Measurements from ENCODE around the gene ATRN. TPM values are rescaled to one million over a fixed set of nuclear protein-coding genes. Genes with fewer than 3 reads are reported as not detected.

The ATRN gene
- total and polyA plus RNA-seq, 2 donors (not counting 3 experiments of a cell fraction or from before 2014, with no cell fraction given): 32.3 to 33.1 TPM

DNA sequence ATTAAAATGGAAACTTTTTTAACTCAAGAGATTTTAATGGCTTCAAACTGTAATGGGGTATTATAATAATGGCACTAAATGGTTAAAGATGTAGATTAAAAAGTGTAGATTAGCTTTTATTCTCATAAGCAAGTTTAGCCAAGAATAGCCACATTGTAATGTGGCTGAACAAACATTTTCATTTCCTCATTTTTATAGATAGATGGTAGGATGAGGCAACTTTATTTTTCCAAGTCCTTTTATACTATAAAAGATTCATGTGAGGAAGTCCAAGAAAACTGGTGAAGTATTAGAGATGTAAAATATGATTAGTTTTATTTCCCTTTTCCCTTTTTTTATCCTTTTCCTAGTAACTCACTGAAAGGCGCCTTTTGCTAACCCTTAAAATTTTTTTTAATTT is 88.8 kb downstream of the ATRN start:
- Histone ChIP-seq H3K9ac (replicated peaks; ENCODE audit: extremely low read depth, insufficient read depth, low read length) (no peak overlapping the region), H3K27me3 (ENCODE audit: control insufficient read depth in 2 of 2, insufficient read depth in 2 of 2, low read length in 2 of 2) (no peaks in the 10 kb centered on the region), H2AFZ (ENCODE audit: low read depth, low read length) (no peak overlapping the region), H3K79me2 (ENCODE audit: control insufficient read depth, insufficient read depth, low read length) (no peaks in the 10 kb centered on the region), H3K36me3 (ENCODE audit: control insufficient read depth in 2 of 2, extremely low read depth in 1 of 2, insufficient read depth in 2 of 2, low read length in 2 of 2) (no peaks in the 10 kb centered on the region), H4K20me1 (replicated peaks; ENCODE audit: control insufficient read depth, extremely low read depth, insufficient read depth, low read length) (no peaks in the 10 kb centered on the region), H3K4me3 (replicated peaks in 1 of 3; ENCODE audit: insufficient read depth in 1 of 3, low read depth in 1 of 3, low read length in 3 of 3) (no peak overlapping the region), H3K4me2 (ENCODE audit: insufficient read depth, low read length) (no peak overlapping the region), H3K9me3 (replicated peaks; ENCODE audit: control insufficient read depth, insufficient read depth, low read length) (no peaks in the 10 kb centered on the region), H3K9me1 (replicated peaks; ENCODE audit: control insufficient read depth, extremely low read depth, insufficient read depth, low read length) (no peaks in the 10 kb centered on the region), H3K4me1 (ENCODE audit: control insufficient read depth, extremely low read depth, insufficient read depth, low read length) (no peaks in the 10 kb centered on the region), H3K27ac (ENCODE audit: insufficient read depth, low read depth, low read length) (no peak overlapping the region)
- intact Hi-C loops (cut with micrococcal nuclease) (no loop called here), dilution Hi-C loops (cut with MboI; ENCODE audit: extremely low pct_ligation_motif_present, low sequenced_read_pairs) (no loop called here)
- TF ChIP-seq FOS (IDR thresholded peaks at IDR 0.05; ENCODE audit: borderline replicate concordance, insufficient read depth, low read length) (no peak), GATA2 (IDR thresholded peaks at IDR 0.05; ENCODE audit: insufficient read depth, insufficient read length, low read depth, low read length) (no peak), POLR2A (IDR thresholded peaks at IDR 0.05; ENCODE audit: low read depth, low read length) (no peak), EZH2 (IDR thresholded peaks at IDR 0.05; ENCODE audit: borderline replicate concordance, low read depth, low read length, severe bottlenecking) (no peak), POLR2AphosphoS5 (IDR thresholded peaks at IDR 0.05; ENCODE audit: insufficient read depth, low read depth, low read length) (no peak), MYC (IDR thresholded peaks at IDR 0.05; ENCODE audit: low read depth, low read length) (no peak), JUN (IDR thresholded peaks at IDR 0.05; ENCODE audit: borderline replicate concordance, insufficient read depth, insufficient read length, low read depth) (no peak)
- TF ChIP-seq, protein P1, sequence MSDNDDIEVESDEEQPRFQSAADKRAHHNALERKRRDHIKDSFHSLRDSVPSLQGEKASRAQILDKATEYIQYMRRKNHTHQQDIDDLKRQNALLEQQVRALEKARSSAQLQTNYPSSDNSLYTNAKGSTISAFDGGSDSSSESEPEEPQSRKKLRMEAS (IDR thresholded peaks at IDR 0.05; ENCODE audit: insufficient read depth, insufficient read length): no peak
- TF ChIP-seq, protein P2, sequence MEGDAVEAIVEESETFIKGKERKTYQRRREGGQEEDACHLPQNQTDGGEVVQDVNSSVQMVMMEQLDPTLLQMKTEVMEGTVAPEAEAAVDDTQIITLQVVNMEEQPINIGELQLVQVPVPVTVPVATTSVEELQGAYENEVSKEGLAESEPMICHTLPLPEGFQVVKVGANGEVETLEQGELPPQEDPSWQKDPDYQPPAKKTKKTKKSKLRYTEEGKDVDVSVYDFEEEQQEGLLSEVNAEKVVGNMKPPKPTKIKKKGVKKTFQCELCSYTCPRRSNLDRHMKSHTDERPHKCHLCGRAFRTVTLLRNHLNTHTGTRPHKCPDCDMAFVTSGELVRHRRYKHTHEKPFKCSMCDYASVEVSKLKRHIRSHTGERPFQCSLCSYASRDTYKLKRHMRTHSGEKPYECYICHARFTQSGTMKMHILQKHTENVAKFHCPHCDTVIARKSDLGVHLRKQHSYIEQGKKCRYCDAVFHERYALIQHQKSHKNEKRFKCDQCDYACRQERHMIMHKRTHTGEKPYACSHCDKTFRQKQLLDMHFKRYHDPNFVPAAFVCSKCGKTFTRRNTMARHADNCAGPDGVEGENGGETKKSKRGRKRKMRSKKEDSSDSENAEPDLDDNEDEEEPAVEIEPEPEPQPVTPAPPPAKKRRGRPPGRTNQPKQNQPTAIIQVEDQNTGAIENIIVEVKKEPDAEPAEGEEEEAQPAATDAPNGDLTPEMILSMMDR (IDR thresholded peaks at IDR 0.05; ENCODE audit: extremely low read depth in 1 of 2, insufficient read depth in 1 of 2, low read depth in 1 of 2, low read length in 2 of 2): no peak
- FAIRE-seq (no peak), DNase-seq (ENCODE audit: low read depth, low spot score) (peak; percentile 11)
- ChIA-PET POLR2A (interaction anchor here (0.6 kb wide), 1 partner anchor 230 kb away, joined by 3 read pairs; no protein-coding TSS in a partner anchor), CTCF (no interaction called here)
- no TSS peak for BruUV-seq (replicated peaks)
